OCI-LY1 (cell line): ENCODE data around the gene JAK1.

ENCODE experiments used
- H2AFZ ChIP-seq: fragments of 200-600 bp; sonication (generic), shearing (Covaris generic); 2 replicates; pipeline ENCODE4 v1.6.0; 2014; ENCODE audit warnings: antibody characterized with exemption, mild to moderate bottlenecking, low read length
- H3F3A ChIP-seq: fragments of 200-600 bp; sonication (generic), shearing (Covaris generic); 2 replicates; pipeline ENCODE4 v1.6.0; 2014; ENCODE audit warnings: mild to moderate bottlenecking, antibody characterized with exemption, low read length, moderate library complexity; ENCODE audit not compliant: insufficient read depth
- H3K27ac ChIP-seq: fragments of 200-600 bp; sonication (generic); 2 replicates; pipeline ENCODE4 v1.5.1; 2014; ENCODE audit warnings: low read length, mixed run types, mild to moderate bottlenecking, low read depth; ENCODE audit not compliant: poor library complexity, severe bottlenecking
- H3K27me3 ChIP-seq: fragments of 200-600 bp; sonication (generic); 2 replicates; pipeline ENCODE4 v1.6.0; 2014; ENCODE audit warnings: antibody characterized with exemption, mild to moderate bottlenecking, low read length, moderate library complexity; ENCODE audit not compliant: insufficient read depth
- H3K36me3 ChIP-seq: fragments of 200-600 bp; sonication (generic); 2 replicates; pipeline ENCODE4 v1.6.1; 2014; ENCODE audit warnings: mild to moderate bottlenecking, antibody characterized with exemption, low read length, moderate library complexity, mixed read lengths; ENCODE audit not compliant: insufficient read depth
- H3K4me1 ChIP-seq: fragments of 200-600 bp; sonication (generic); 2 replicates; pipeline ENCODE4 v1.5.1; 2014; ENCODE audit warnings: mild to moderate bottlenecking, low read length, moderate library complexity; ENCODE audit not compliant: insufficient read depth, severe bottlenecking
- H3K4me2 ChIP-seq: fragments of 200-600 bp; sonication (generic), shearing (Covaris generic); 2 replicates; pipeline ENCODE4 v1.6.1; 2014; ENCODE audit warnings: low read length
- H3K4me3 ChIP-seq: fragments of 200-600 bp; sonication (generic); 2 replicates; pipeline ENCODE4 v1.5.1; 2014; ENCODE audit warnings: low read length, low read depth, mild to moderate bottlenecking, mixed read lengths; ENCODE audit not compliant: poor library complexity, severe bottlenecking
- H3K79me2 ChIP-seq: fragments of 200-600 bp; shearing (Covaris generic); 2 replicates; pipeline ENCODE4 v1.6.1; 2016; ENCODE audit warnings: mixed run types, low read length, mixed read lengths; ENCODE audit not compliant: insufficient read depth
- H3K9ac ChIP-seq: fragments of 200-600 bp; sonication (generic), shearing (Covaris generic); 2 replicates; pipeline ENCODE4 v1.6.1; 2014; ENCODE audit warnings: mild to moderate bottlenecking, low read length, mixed read lengths
- H3K9me2 ChIP-seq: fragments of 200-600 bp; sonication (generic), shearing (Covaris generic); 2 replicates; pipeline ENCODE4 v1.6.1; 2014; ENCODE audit warnings: low read depth, mild to moderate bottlenecking, low read length, mixed read lengths
- H3K9me3 ChIP-seq: fragments of 200-600 bp; shearing (Covaris generic); 2 replicates; pipeline ENCODE4 v1.6.1; 2014; ENCODE audit warnings: low read length, mixed read lengths
- H4K20me1 ChIP-seq: fragments of 200-600 bp; sonication (generic), shearing (Covaris generic); 2 replicates; pipeline ENCODE4 v1.6.0; 2016; ENCODE audit warnings: mild to moderate bottlenecking, low read length; ENCODE audit not compliant: insufficient read depth
- CTCF ChIP-seq: fragments of 200-600 bp; sonication (generic), shearing (Covaris generic); IDR thresholded peaks from 2 replicates; pipeline ENCODE4 v1.5.1; 2017; ENCODE audit warnings: mild to moderate bottlenecking, antibody characterized with exemption, low read length, moderate library complexity, mixed read lengths
- EZH2 ChIP-seq: fragments of 200-600 bp; sonication (generic), shearing (Covaris generic); IDR thresholded peaks from 2 replicates; pipeline ENCODE4 v1.8.0; 2017; ENCODE audit warnings: borderline replicate concordance, mixed run types, mild to moderate bottlenecking, antibody characterized with exemption, low read length, moderate library complexity, mixed read lengths

The JAK1 gene

GRCh38 chr1:64917907-64918306 lies 48.4 kb downstream of the JAK1 start:
- Histone ChIP-seq H3K79me2 (no peaks in the 10 kb centered on the region), H2AFZ (no peak overlapping the region), H3K4me3 (no peak overlapping the region), H3K27ac (no peak overlapping the region), H3K4me2 (no peak overlapping the region), H3K36me3 (no peaks in the 10 kb centered on the region), H3F3A (no peaks in the 10 kb centered on the region), H3K4me1 (peaks cover 8% of the 10 kb centered on the region), H3K9me3 (no peaks in the 10 kb centered on the region), H3K27me3 (no peaks in the 10 kb centered on the region), H4K20me1 (peaks cover 2% of the 10 kb centered on the region; the same call in 1 of the 2 replicates), H3K9me2 (no peaks in the 10 kb centered on the region), H3K9ac (no peak overlapping the region)
- TF ChIP-seq CTCF (no peak), EZH2 (no peak)

GRCh38 chr1:64917328-64917861 lies 49.0 kb downstream of the JAK1 start:
- peaks cover 3% of the 10 kb centered on the region; the same call in 1 of the 2 replicates for H4K20me1 ChIP-seq

GRCh38 chr1:64915381-64916274 lies 50.7 kb downstream of the JAK1 start:
- H3F3A ChIP-seq, result no peaks in the 10 kb centered on the region
- H3K4me2 ChIP-seq, result no peak overlapping the region
- no peak overlapping the region for H3K4me3 ChIP-seq
- no peaks in the 10 kb centered on the region for H3K36me3 ChIP-seq
- H3K79me2 ChIP-seq, result no peaks in the 10 kb centered on the region
- H3K9me2 ChIP-seq, result no peaks in the 10 kb centered on the region
- TF ChIP-seq EZH2 (no peak), CTCF (no peak)
- H3K4me1 ChIP-seq, result peaks cover 8% of the 10 kb centered on the region
- peaks cover 4% of the 10 kb centered on the region; the same call in 1 of the 2 replicates for H4K20me1 ChIP-seq
- no peak overlapping the region for H2AFZ ChIP-seq
- no peaks in the 10 kb centered on the region for H3K27me3 ChIP-seq
- H3K9me3 ChIP-seq, result no peaks in the 10 kb centered on the region
- H3K27ac ChIP-seq, result no peak overlapping the region
- H3K9ac ChIP-seq, result no peak overlapping the region

More at GRCh38 chr1:64917328-64917861, 49.0 kb downstream of the JAK1 start:
- no peaks in the 10 kb centered on the region for H3K9me3 ChIP-seq
- H3K9me2 ChIP-seq, result no peaks in the 10 kb centered on the region
- H3K27ac ChIP-seq, result no peak overlapping the region
- no peaks in the 10 kb centered on the region for H3F3A ChIP-seq
- TF ChIP-seq CTCF (no peak), EZH2 (no peak)
- H3K27me3 ChIP-seq, result no peaks in the 10 kb centered on the region
- H3K36me3 ChIP-seq, result no peaks in the 10 kb centered on the region
- H2AFZ ChIP-seq, result no peak overlapping the region
- H3K79me2 ChIP-seq, result no peaks in the 10 kb centered on the region
- H3K9ac ChIP-seq, result no peak overlapping the region
- H3K4me3 ChIP-seq, result no peak overlapping the region
- H3K4me1 ChIP-seq, result peaks cover 8% of the 10 kb centered on the region
- H3K4me2 ChIP-seq, result no peak overlapping the region
